HG03108 (cell line): ENCODE results near the gene TMEM123.

Source experiments
- ATAC-seq: cut with Tn5 transposase; IDR thresholded peaks from one replicate; pipeline ENCODE4 v1.9.1; 2021; ENCODE audit warnings: moderate library complexity; ENCODE audit not compliant: unreplicated experiment

Gene TMEM123

DNA sequence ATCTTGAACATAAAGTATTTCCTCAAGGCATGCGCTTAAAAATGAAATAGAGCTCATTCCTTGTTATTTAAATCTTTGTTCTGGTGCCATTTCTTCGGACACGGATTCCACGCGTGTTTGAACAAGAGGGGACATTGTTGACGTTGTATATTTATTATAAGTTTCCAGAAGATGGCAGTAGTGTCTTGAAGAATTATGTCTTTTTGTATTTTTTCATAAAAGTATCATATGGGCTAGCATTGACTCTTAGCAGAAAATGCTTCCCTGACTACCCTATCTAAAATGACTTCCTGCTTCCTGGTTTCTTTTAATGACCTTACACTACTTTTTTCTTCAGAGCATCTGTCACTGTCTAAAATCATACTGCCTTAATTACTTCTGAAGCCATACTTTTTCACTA is 85.2 kb downstream of the TMEM123 start:
- ATAC-seq, result no peak

GRCh38 chr11:102364991-102365390 is 87.6 kb downstream of the TMEM123 start:
- no peak for ATAC-seq

GRCh38 chr11:102361086-102362031 is 91.2 kb downstream of the TMEM123 start:
- peak; percentile 95 for ATAC-seq

DNA sequence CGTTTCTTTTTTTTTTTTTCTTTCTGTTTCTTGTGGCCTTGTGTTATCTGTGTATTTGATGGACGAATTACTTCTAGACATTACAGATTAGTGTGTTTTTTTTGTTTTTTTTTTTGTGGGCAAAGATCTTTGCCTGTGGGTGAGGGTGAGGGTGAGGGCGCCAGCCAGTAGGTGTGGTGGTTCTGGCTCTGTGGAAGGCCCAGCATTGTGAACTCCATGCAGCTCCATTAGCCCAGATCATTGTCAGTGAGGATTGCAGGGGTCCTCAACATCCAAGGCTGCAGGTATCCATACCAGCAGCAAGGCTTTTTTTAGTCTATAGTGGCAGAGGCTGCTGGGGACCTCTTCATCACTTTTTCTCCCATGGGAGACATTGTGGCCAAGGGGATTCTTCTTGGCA is 91.9 kb downstream of the TMEM123 start:
- ATAC-seq, result no peak

- ATAC-seq, result no peak
Measured at GRCh38 chr11:102359372-102359771, 93.2 kb downstream of the TMEM123 start.

DNA sequence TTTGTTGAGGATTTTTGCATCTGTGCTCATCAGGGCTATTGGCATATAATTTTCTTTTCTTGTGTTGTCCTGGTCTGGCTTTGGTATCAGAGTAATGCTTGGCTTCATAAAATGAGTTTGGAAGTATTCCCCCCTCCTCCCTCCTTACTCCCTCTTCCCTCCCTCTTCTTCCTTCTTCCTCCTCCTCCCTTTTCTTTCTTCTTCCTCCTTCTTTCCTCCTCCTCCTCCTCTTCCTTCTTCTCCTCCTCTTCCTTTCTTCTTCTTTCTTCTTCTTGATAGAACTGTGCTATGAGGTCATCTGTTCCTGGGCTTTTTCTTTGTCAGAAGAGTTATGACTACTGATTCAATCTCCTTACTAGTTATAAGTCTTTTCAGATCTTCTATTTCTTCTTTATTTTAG is 95.4 kb downstream of the TMEM123 start:
- no peak for ATAC-seq

- ATAC-seq, result peak; percentile 2
Measured at GRCh38 chr11:102347462-102348370, 104.8 kb downstream of the TMEM123 start.

DNA sequence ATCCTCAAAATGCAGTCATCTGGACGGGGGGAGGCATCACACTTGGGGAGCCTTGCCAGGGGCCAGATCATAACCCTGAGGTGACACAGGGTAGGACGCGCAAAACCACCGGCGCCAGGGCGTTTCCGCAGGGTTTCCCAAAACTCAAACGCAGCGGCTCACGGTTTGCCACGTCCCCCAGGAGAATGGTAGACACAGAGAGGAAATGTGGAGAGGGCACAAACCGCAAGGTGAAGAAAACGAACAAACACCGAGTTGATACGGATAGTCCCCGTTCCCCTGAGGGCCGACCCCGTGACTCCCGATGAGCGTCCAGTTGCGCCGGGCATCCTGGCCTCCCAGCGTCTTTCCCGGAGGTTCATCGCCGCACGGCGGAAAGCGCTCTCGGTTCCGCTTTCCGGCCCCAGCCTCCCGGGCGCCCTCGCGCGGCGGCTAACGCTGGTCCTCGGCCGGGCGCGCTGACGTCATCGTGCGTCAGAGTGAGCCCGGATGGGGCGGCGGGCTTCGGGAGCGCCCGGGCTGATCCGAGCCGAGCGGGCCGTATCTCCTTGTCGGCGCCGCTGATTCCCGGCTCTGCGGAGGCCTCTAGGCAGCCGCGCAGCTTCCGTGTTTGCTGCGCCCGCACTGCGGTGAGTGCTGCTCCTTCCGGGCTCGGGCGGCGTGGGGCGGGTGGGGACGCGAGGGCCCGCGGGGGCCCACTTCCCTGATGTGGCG is 105.7 kb downstream of the TMEM123 start, which contains the start of gene BIRC2:
Gene BIRC2, plus strand, starts transcription at position 467 of the 714 bp plus-strand sequence. CDS start 2,641 bp downstream, outside the sequence.
- peak; percentile 85 for ATAC-seq

DNA sequence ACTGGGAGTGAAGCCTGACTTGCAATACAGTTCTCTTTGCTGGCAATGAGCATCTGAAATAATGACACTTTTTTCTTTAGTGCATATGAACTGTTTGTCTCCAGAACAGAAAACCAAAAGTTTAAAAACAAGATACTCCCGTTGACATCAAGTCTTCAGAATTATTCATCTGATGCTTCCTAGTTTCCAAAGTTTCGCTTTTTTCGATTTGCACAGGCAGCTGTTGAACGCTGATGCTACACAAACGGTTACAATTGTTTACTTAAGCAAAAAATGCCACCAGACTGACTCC is 106.2 kb downstream of the TMEM123 start:
- ATAC-seq, result no peak
